Endothelial cell (in vitro differentiated cells): ENCODE results near the gene B3GLCT. TPM values are rescaled to one million over a fixed set of nuclear protein-coding genes. Genes with fewer than 3 reads are reported as not detected.

Source experiments
- DNase-seq: peaks from one replicate; pipeline ENCODE4 v3.0.0; 2021; ENCODE audit warnings: low spot score
- H3K27ac Mint-ChIP-seq: one replicate; pipeline ENCODE4 v1.8.0; 2021; ENCODE audit warnings: mixed read lengths, inconsistent platforms; ENCODE audit not compliant: unreplicated experiment
- H3K27me3 Mint-ChIP-seq: one replicate; pipeline ENCODE4 v1.8.0; 2021; ENCODE audit warnings: mild to moderate bottlenecking, moderate library complexity, mixed read lengths, inconsistent platforms; ENCODE audit not compliant: unreplicated experiment
- H3K36me3 Mint-ChIP-seq: one replicate; pipeline ENCODE4 v1.8.0; 2021; ENCODE audit warnings: mild to moderate bottlenecking, low read depth, mixed read lengths, inconsistent platforms; ENCODE audit not compliant: unreplicated experiment
- H3K4me1 Mint-ChIP-seq: one replicate; pipeline ENCODE4 v1.8.0; 2021; ENCODE audit warnings: mild to moderate bottlenecking, mixed read lengths, inconsistent platforms; ENCODE audit not compliant: unreplicated experiment
- H3K4me3 Mint-ChIP-seq: one replicate; pipeline ENCODE4 v1.8.0; 2021; ENCODE audit warnings: mild to moderate bottlenecking, mixed read lengths, inconsistent platforms; ENCODE audit not compliant: unreplicated experiment
- H3K9me3 Mint-ChIP-seq: one replicate; pipeline ENCODE4 v1.8.0; 2021; ENCODE audit warnings: mixed read lengths, inconsistent platforms; ENCODE audit not compliant: unreplicated experiment
- long read RNA-seq: library from polyadenylated mRNA; unstranded; transcript quantifications from one replicate; pipeline ENCODE4 v2.0.0, GENCODE V29; 2020; ENCODE audit not compliant: unreplicated experiment
- total RNA-seq: library from RNA; stranded (reverse); fragmentation: NEBNext Ultra II Directional; extraction: Animal tissue kit (Norgen Biotek cat#: 25700); gene quantifications from one replicate; pipeline ENCODE4 v1.2.1, GENCODE V29; 2021; ENCODE audit not compliant: unreplicated experiment
- TF ChIP-seq, protein P1 (sequence below): fragments of 200-600 bp; sonication (generic); IDR thresholded peaks from one replicate; pipeline ENCODE4 v1.5.0; 2021; ENCODE audit warnings: antibody characterized with exemption; ENCODE audit not compliant: unreplicated experiment

The B3GLCT gene
- total RNA-seq, result 9.8 TPM
- long read RNA-seq, full-length matches to known transcripts, result 1 of 5 reads
- long read RNA-seq, partial matches to known transcripts, result 1 of 5 reads
- long read RNA-seq, other reads (novel, unspliced or antisense), result 3 of 5 reads

DNA sequence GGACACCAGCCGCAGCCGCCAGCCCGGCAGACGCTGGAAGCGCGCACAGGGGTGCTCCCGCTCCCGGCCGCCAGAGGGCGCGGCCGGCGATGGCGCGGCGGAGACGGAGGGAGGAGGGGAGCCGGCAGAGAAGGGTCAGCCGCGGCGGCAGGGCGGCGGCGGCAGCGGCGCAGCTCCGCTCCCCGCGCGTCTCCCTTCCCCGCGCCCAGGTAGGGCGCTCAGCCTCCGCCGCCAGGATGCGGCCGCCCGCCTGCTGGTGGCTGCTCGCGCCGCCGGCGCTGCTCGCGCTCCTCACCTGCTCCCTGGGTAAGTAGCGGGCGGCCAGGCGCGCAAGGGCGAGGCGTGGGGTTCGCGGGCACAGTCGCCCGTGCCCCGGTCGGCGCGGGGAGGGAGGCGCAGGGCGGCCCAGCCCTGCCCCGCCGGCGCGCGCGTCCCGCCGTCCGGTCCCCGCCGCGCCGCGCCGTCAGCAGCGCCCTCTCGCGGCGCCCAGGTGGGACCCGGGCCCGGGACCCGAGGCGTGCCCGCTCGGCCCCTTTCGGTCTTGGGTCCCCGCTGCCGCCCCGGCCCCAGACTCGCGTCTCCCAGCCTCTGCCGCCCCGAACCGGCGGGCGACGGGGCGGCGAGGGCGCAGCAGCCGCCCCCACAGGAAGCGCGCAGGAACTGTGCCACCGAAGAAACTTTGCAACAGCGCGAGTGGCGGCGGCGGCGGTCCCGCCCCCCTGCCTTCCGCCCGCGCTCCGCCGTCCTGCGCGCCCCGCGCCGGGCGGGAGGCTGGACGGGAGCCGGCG lies at the start of gene B3GLCT:
B3GLCT (plus strand) TSS at position 127 of the 788 bp plus-strand sequence; CDS start at position 237, 110 bp downstream.
- DNase-seq, result peak; percentile 94
- peak within 1 kb of the TSS; percentile 92 for H3K4me3 Mint-ChIP-seq

DNA sequence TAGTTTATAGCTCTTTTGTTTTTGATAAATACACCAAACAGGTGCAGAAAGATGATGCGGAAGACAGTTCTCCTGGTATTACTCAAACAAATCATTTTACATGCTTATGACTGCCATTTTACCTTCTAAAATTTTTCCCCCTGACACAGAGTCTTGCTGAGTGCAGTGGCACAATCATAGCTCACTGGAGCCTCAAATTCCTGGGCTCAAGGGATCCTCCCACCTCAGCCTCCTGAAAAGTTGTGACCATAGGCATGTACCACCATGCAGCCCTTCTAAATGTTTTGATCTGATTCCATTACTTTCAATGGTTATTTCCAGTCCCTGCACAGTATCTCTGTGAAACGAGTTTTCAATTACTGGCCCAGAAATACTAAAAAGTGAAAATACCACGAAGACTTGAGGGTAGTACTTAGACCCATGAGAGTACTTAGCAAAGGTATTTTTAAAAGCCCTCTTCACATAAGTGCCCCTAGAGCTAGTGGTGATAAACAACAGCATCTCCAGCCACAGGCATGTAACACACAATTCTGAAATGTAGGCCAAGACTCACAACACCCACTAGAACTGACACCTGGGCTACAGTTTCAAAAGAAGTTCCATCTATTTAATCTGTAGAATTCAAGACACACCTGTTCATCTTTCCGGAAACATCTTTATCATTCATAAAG lies 49.3 kb upstream of the B3GLCT start:
- TF ChIP-seq, protein P1, sequence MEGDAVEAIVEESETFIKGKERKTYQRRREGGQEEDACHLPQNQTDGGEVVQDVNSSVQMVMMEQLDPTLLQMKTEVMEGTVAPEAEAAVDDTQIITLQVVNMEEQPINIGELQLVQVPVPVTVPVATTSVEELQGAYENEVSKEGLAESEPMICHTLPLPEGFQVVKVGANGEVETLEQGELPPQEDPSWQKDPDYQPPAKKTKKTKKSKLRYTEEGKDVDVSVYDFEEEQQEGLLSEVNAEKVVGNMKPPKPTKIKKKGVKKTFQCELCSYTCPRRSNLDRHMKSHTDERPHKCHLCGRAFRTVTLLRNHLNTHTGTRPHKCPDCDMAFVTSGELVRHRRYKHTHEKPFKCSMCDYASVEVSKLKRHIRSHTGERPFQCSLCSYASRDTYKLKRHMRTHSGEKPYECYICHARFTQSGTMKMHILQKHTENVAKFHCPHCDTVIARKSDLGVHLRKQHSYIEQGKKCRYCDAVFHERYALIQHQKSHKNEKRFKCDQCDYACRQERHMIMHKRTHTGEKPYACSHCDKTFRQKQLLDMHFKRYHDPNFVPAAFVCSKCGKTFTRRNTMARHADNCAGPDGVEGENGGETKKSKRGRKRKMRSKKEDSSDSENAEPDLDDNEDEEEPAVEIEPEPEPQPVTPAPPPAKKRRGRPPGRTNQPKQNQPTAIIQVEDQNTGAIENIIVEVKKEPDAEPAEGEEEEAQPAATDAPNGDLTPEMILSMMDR, result no peak
- peaks cover 16% of the 10 kb centered on the region for H3K36me3 Mint-ChIP-seq
- no peaks in the 10 kb centered on the region for H3K4me1 Mint-ChIP-seq
- no peak for DNase-seq
- no peak overlapping the region for H3K27ac Mint-ChIP-seq
- H3K4me3 Mint-ChIP-seq, result no peak overlapping the region
- H3K27me3 Mint-ChIP-seq, result no peaks in the 10 kb centered on the region
- no peaks in the 10 kb centered on the region for H3K9me3 Mint-ChIP-seq

More for the DNA sequence above, at the start of gene B3GLCT:
- Mint-ChIP-seq H3K36me3 (no peaks in the 10 kb centered on the region), H3K9me3 (no peaks in the 10 kb centered on the region), H3K27me3 (peaks cover 11% of the 10 kb centered on the region), H3K4me1 (peaks cover 26% of the 10 kb centered on the region), H3K27ac (peak within 1 kb of the TSS; percentile 80)
- TF ChIP-seq, protein P1, result peak; percentile 97

DNA sequence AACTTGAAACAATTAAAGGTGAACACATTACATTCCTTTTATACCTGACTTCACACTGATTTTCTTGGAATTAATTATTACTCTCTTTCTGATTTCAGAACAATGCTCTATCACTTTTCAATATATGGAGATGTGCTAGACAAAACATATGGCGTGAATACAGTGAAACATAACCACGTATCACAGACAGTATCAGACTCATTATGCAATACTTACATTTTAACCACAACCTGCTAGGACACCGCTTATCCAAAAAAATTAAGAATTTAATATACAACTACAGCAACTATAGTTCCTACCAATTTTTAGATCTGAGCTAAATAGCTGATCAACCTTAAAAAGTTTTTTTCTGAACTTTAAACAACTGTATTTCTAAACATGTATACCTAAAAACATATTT lies 47.9 kb upstream of the B3GLCT start:
- H3K36me3 Mint-ChIP-seq, result peaks cover 16% of the 10 kb centered on the region
- H3K27ac Mint-ChIP-seq, result no peak overlapping the region
- H3K4me3 Mint-ChIP-seq, result no peak overlapping the region
- TF ChIP-seq, protein P1, result no peak
- no peaks in the 10 kb centered on the region for H3K27me3 Mint-ChIP-seq
- no peaks in the 10 kb centered on the region for H3K9me3 Mint-ChIP-seq
- no peak for DNase-seq
- no peaks in the 10 kb centered on the region for H3K4me1 Mint-ChIP-seq

DNA sequence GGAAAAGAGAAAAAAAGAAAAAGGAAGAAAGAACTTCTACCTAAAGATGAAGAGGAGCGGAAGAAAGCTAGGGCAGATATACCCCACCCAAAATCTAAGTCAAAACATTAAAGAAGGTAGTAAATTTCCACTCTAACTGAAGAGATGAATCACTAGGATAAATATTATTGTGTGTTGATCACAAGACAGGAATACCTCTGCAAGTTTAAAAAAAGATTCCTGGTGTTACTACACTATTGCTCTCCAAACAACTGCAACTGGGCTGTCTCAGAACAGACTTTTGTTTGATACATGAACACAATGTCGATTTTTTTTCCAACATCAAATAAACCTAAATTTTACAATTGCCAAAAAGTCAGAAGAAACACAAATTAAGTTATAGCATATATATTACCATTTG lies 44.8 kb upstream of the B3GLCT start:
- no peak for DNase-seq
- no peak overlapping the region for H3K4me3 Mint-ChIP-seq
- H3K9me3 Mint-ChIP-seq, result no peaks in the 10 kb centered on the region
- H3K36me3 Mint-ChIP-seq, result peaks cover 11% of the 10 kb centered on the region
- peaks cover 6% of the 10 kb centered on the region for H3K4me1 Mint-ChIP-seq
- no peak overlapping the region for H3K27ac Mint-ChIP-seq
- TF ChIP-seq, protein P1, result no peak
- H3K27me3 Mint-ChIP-seq, result no peaks in the 10 kb centered on the region
